ENCODE data around the gene SLC6A16. TPM values are rescaled to one million over a fixed set of nuclear protein-coding genes. Genes with fewer than 3 reads are reported as not detected.
"Not testable (repeated sequence)": the region's sequence is repeated elsewhere in the genome, so short reads cannot be mapped to it uniquely, and the experiment has no call there.

Gene SLC6A16
- total RNA-seq, 1 donor from 2014 or later, result 5.6 TPM

DNA sequence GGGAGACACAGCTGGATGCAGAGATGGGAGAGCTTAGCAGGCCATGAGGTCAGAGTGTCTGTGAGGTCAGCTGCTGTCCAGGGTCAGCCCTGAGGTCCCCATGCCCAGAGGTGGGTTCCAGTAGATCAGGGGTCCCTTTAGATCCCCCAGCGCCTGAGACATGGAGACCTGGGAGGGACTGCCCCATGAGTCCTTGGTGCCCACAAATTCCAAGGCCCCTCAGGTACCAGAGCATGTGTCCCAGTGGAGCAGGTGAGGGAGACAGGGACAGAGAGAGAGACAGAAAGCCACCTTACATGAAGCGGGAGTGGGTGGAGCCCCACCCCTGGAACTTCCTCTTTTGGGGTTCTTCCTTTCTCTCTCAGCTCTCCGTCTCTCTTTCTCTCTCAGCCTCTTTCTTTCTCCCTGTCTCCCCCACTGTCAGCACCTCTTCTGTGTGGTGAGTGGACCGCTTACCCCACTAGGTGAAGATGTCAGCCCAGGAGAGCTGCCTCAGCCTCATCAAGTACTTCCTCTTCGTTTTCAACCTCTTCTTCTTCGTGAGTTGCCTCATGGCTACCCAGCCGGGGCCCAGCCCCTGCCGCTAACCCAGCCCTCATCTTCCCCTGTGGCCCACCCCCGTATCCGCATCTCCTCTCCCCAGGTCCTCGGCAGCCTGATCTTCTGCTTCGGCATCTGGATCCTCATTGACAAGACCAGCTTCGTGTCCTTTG is 10.2 kb upstream of the SLC6A16 start, which contains the start of gene CD37:
CD37 (plus strand) TSS at position 336 of the 713 bp plus-strand sequence; CDS start at position 471, 135 bp downstream.
- intact Hi-C loops (cut with DNase I), result no loop called here
- DNase-seq (ENCODE audit: low spot score) (peak; percentile 55), ATAC-seq (no peak)

DNA sequence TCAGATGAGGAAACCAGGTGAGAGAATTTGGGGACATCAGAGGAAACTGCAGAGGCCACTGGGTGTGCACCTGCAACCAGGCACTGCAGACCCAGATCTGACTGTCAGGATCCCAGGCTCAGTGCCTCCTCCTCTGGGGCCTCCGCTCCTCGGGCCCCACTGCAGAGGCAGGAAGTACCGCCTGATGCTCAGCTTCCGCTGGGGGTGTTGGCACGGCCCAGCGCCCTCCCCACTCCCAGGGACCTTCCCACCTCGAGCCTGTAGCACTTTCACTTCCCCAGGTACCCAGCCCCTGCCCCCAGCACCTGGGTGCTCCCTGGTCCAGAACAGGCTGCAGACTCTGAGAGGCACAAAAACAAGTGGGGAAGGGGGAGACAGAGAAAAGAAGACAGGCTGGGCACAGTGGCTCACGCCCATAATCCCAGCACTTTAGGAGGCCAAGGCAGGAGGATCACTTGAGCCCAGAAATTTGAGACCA is 8.9 kb upstream of the SLC6A16 start:
- peak; percentile 59 for DNase-seq (ENCODE audit: low spot score)
- intact Hi-C loops (cut with DNase I), result no loop called here
- ATAC-seq, result no peak

DNA sequence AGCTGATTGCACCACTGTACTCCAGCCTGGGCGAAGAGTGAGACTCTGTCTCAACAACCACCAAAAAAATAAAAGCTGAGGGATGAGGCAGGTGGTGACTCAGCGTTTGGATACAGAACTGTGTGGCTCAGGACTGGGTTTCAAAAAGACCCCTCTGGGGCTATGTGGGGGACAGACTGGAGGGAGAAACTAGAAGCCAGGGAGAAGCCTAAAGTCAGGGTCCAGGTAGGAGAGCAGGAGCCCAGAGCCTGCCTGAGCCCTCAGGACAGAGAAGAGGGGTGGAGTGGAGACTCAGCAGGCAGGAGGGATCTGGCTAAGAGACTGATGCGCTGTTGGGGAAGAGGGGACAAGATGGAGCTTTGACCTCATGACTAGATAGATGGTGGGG is 8.4 kb upstream of the SLC6A16 start:
- DNase-seq (ENCODE audit: low spot score), result no peak
- intact Hi-C loops (cut with DNase I), result no loop called here
- no peak for ATAC-seq

DNA sequence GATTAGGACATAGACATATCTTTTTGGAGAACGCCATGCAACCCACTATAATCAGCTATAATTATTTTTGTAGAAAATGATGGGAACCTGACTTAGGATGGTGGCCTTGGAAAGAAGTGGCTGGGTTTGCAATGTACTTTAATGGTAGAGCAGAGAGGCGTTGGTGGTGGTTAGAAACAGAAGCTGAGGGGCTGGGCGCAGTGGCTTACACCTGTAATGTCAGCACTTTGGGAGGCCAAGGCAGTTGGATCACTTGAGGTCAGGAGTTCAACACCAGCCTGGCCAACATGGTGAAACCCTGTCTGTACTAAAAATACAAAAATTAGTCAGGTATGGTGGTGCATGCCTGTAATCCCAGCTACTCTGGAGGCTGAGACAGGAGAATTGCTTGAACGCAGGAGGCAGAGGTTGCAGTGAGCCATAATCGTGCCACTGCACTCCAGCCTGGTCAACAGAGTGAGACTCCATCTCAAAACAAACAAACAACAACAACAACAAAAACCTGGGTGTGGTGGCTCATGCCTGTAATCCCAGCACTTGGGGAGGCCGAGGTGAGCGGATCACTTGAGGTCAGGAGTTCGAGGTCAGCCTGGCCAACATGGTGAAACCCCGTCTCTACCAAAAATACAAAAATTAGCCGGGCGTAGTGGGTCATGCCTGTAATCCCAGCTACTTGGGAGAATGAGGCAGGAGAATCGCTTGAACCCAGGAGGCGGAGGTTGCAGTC is 7.9 kb upstream of the SLC6A16 start:
- peak; percentile 31 for DNase-seq (ENCODE audit: low spot score)

GRCh38 chr19:49331616-49332055 is 6.6 kb upstream of the SLC6A16 start:
- intact Hi-C loops (cut with DNase I), result no loop called here
- peak; percentile 45 for DNase-seq (ENCODE audit: low spot score)
- peak; percentile 63 for ATAC-seq

More for the DNA sequence above, 7.9 kb upstream of the SLC6A16 start:
- ATAC-seq; intact Hi-C loops (cut with DNase I): not testable (repeated sequence)

DNA sequence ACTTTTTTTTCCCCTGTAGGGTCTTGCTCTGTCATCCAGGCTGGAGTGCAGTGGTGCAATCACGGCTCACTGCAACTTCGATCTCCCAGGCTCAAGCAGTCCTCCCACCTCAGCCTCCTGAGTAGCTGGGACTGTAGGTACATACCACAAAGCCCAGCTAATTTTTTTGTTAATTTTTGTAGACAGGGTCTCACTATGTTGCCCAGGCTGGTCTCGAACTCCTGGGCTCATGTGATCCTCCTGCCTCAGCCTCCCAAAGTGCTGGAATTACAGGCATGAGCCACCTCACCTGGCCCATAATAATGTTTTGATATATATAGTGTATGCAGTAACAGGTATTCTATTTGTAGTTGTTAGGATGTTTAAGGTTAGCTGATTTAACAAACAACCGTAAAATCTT is 6.2 kb upstream of the SLC6A16 start:
- DNase-seq (ENCODE audit: low spot score); intact Hi-C loops (cut with DNase I); ATAC-seq: not testable (repeated sequence)

DNA sequence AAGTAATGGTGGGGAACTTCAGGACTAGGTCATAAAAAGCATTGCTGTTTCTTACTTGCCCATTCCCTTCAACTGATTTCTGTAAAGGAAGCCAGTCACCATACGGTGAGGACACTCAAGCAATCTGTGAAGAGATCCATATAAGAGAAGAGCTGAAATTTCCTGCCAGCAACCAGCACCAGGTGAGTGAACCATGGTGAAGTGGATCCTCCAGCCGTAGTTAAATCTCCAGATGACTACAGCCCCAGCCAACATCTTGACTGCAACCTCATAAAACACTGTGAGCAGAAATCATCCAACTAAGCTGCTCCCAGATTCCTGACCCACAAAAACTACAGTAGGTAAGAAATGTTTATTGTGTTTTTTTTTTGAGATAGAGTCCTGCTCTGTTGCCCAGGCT is 3.8 kb upstream of the SLC6A16 start:
- no peak for ATAC-seq
- DNase-seq (ENCODE audit: low spot score), result no peak
- intact Hi-C loops (cut with DNase I), result no loop called here

GRCh38 chr19:49327878-49328544 is 3.0 kb upstream of the SLC6A16 start:
- intact Hi-C loops (cut with DNase I), result no loop called here
- no peak for DNase-seq (ENCODE audit: low spot score)

GRCh38 chr19:49326165-49326704 is 1.2 kb upstream of the SLC6A16 start:
- ATAC-seq (no peak), DNase-seq (ENCODE audit: low spot score) (no peak)
- intact Hi-C loops (cut with DNase I), result no loop called here

More at GRCh38 chr19:49327878-49328544, 3.0 kb upstream of the SLC6A16 start:
- no peak for ATAC-seq

GRCh38 chr19:49325756-49326155 is 765 bp upstream of the SLC6A16 start:
- ATAC-seq; DNase-seq (ENCODE audit: low spot score); intact Hi-C loops (cut with DNase I): not testable (repeated sequence)

GRCh38 chr19:49318296-49318695 is 6.7 kb downstream of the SLC6A16 start:
- ATAC-seq (no peak), DNase-seq (ENCODE audit: low spot score) (no peak)
- intact Hi-C loops (cut with DNase I), result no loop called here

DNA sequence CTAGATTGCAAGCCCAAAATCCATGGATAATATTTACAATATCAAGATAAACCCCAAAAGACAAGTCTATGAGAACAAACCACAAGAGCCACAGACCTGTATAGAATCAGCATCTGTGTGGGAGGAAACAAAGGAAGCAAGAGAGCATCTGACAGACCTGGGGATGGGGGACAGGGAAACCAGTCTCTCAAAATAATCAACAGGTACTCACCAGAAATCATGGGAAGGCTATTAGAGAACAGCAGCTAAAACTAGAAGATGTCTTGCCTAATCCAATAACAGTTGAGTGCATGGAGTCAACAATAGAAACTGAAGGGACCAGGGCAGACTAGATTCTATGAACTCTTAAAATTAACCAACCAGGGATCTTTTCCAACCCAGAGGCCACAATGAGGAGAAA is 8.7 kb downstream of the SLC6A16 start:
- DNase-seq (ENCODE audit: low spot score) (no peak), ATAC-seq (no peak)
- intact Hi-C loops (cut with DNase I), result no loop called here

DNA sequence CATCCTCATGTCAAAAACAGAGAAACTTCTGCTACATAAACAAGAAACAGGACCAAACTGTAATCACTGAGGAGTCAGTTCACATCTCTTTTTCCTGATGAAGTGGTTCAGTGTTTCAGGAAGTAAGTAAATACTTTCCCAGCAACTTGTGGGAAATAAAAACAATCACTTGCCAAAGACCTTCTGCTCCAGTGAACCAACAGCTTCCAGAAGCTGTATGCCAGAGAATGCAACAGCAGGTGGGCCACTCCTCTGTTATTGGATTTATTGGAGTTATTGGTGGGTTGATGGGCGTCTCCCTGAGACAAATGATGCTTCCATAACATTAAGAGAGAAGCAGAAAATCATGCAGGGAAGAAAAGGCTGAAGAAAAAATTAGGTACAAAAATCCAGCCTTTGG is 9.9 kb downstream of the SLC6A16 start:
- intact Hi-C loops (cut with DNase I), result no loop called here
- ATAC-seq, result no peak
- no peak for DNase-seq (ENCODE audit: low spot score)

GRCh38 chr19:49309087-49309486 is 15.9 kb downstream of the SLC6A16 start:
- intact Hi-C loops (cut with DNase I), result no loop called here
- ATAC-seq, result no peak
- DNase-seq (ENCODE audit: low spot score), result no peak

DNA sequence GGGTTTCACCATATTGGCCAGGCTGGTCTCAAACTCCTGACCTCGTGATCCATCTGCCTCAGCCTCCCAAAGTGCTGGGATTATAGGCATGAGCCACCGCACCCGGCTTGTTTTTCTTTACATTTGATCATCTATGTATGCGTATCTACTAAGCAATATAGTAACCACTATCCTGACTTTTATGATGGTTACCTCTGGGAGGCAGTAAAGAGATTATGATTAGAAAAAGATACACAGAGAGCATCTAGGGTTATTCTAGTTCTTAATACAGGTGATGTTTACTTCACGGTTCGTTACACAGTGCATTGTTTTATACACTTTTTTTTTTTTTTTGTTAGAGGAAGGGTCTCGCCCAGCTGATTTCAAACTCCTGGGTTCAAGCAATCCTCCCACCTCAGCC is 18.3 kb downstream of the SLC6A16 start:
- intact Hi-C loops (cut with DNase I); DNase-seq (ENCODE audit: low spot score); ATAC-seq: not testable (repeated sequence)

- no peak for ATAC-seq
- no peak for DNase-seq (ENCODE audit: low spot score)
- intact Hi-C loops (cut with DNase I), result no loop called here
Observed at GRCh38 chr19:49301866-49302252, 23.1 kb downstream of the SLC6A16 start.

DNA sequence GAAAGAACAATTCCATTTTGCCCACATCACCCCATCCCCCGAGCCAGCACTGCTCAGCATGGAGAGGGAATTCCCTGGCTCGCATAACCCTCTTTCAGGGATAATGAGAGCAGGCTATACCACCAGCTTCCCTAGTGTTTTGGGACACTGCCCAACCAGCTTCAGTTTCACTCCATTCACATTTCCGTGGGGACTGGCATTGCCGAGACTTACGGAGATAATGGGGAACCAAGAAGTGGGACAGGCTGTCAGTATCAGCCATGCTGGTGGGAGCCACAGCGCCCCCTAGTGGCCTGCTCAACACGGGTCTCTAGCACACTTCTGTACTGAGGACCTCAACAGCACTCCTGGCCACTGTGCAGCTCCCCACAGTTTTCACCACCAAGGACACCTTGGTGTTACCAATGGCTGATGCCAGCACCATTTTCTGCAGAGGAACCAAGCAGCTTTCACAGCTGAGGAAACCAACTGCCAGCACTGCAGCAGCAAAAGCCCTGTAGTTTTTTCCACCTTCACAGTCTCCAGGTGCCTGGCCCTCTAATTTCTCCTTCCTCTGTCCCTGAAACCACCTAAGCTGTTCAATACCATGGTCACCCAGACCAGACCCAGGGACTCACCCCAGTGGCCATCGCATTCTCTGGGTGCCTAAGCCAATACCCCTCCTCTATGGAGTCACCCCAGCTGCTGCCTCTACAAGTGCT is 23.7 kb downstream of the SLC6A16 start:
- ATAC-seq, result peak; percentile 68
- DNase-seq (ENCODE audit: low spot score), result peak; percentile 82
- intact Hi-C loops (cut with DNase I), result no loop called here

DNA sequence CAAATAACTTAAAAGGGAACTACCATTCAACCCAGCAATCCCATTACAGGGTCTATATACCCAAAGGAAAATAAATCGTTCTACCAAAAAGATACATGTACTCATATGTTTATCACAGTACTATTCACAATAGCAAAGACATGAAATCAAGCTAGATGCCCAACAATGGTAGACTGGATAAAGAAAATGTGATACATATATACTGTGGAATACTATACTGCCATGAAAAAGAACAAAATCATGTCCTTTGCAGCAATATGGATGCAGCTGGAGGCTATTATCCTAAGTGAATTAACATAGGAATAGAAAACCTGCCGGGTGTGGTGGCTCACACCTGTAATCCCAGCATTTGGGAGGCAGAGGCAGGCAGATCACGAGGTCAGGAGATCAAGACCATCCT is 26.3 kb downstream of the SLC6A16 start:
- ATAC-seq; DNase-seq (ENCODE audit: low spot score); intact Hi-C loops (cut with DNase I): not testable (repeated sequence)

- intact Hi-C loops (cut with DNase I), result no loop called here
- DNase-seq (ENCODE audit: low spot score), result no peak
- no peak for ATAC-seq
Observed at GRCh38 chr19:49297403-49297802, 27.6 kb downstream of the SLC6A16 start.
